DND-41 (cell line): ENCODE results near the gene CRAMP1.
A peak's percentile ranks its signal among the peaks of the same experiment; 100 is the strongest.

ENCODE experiments used
- ATAC-seq: fragments of 200-7000 bp; cut with Tn5 transposase; 3 replicates; pipeline ENCODE4 v1.9.1; 2021; ENCODE audit warnings: low read depth; ENCODE audit not compliant: insufficient read depth
- DNase-seq: peaks from one replicate; pipeline ENCODE4 v3.0.0-alpha.2; 2020
- H2AFZ ChIP-seq: 2 replicates; pipeline ENCODE4 v1.6.0; 2012; ENCODE audit warnings: low read depth, low read length
- H3K27ac ChIP-seq: 2 replicates; pipeline ENCODE4 v1.5.1; 2012; ENCODE audit warnings: low read length, inconsistent platforms
- H3K27me3 ChIP-seq: fragments of 200-600 bp; sonication (generic); 2 replicates; pipeline ENCODE4 v1.6.0; 2012; ENCODE audit warnings: low read length, mild to moderate bottlenecking, inconsistent platforms; ENCODE audit not compliant: insufficient read depth, poor library complexity
- H3K36me3 ChIP-seq: 2 replicates; pipeline ENCODE4 v1.5.1; 2012; ENCODE audit warnings: low read length, inconsistent platforms; ENCODE audit not compliant: insufficient read depth
- H3K4me1 ChIP-seq: 2 replicates; pipeline ENCODE4 v1.5.1; 2012; ENCODE audit warnings: mild to moderate bottlenecking, low read length; ENCODE audit not compliant: insufficient read depth
- H3K4me2 ChIP-seq: 2 replicates; pipeline ENCODE4 v1.6.0; 2012; ENCODE audit warnings: mild to moderate bottlenecking, moderate library complexity, low read length, inconsistent platforms; ENCODE audit not compliant: insufficient read depth
- H3K4me3 ChIP-seq, 2 experiments: fragments of 200-600 bp in 1 of 2; shearing (Covaris generic) in 1 of 2; 2 replicates each; pipeline ENCODE4 v1.5.1; 2012 to 2016; ENCODE audit warnings: inconsistent platforms in 2 of 2, low read length in 2 of 2, mild to moderate bottlenecking in 2 of 2, low read depth in 1 of 2, moderate library complexity in 1 of 2
- H3K79me2 ChIP-seq: 2 replicates; pipeline ENCODE4 v1.6.0; 2012; ENCODE audit warnings: low read length, inconsistent platforms; ENCODE audit not compliant: insufficient read depth
- H3K9ac ChIP-seq: 2 replicates; pipeline ENCODE4 v1.6.0; 2012; ENCODE audit warnings: low read depth, mild to moderate bottlenecking, inconsistent platforms, low read length, moderate library complexity
- H3K9me3 ChIP-seq: 2 replicates; pipeline ENCODE4 v1.5.1; 2012; ENCODE audit warnings: low read length, moderate library complexity, mild to moderate bottlenecking, inconsistent platforms; ENCODE audit not compliant: insufficient read depth, severe bottlenecking
- H4K20me1 ChIP-seq: 2 replicates; pipeline ENCODE4 v1.6.0; 2012; ENCODE audit warnings: low read length; ENCODE audit not compliant: insufficient read depth
- CTCF ChIP-seq: IDR thresholded peaks from 2 replicates; pipeline ENCODE4 v1.5.1; 2012; ENCODE audit warnings: borderline replicate concordance, low read length, moderate library complexity, mild to moderate bottlenecking; ENCODE audit not compliant: poor library complexity, severe bottlenecking; ENCODE audit errors: extremely low read depth
- EZH2 ChIP-seq: IDR thresholded peaks from 3 replicates; pipeline ENCODE4 v1.6.1; 2012; ENCODE audit warnings: borderline replicate concordance, low read depth, mild to moderate bottlenecking, moderate library complexity, low read length, inconsistent platforms; ENCODE audit not compliant: severe bottlenecking

CRAMP1 gene

GRCh38 chr16:1674751-1675664 is 62.8 kb downstream of the CRAMP1 start:
- no peak overlapping the region for H3K27ac ChIP-seq
- no peak overlapping the region for H3K9ac ChIP-seq
- peaks cover 23% of the 10 kb centered on the region for H3K4me1 ChIP-seq
- H3K36me3 ChIP-seq: peaks cover 62% of the 10 kb centered on the region
- H3K27me3 ChIP-seq: no peaks in the 10 kb centered on the region
- H2AFZ ChIP-seq: no peak overlapping the region
- no peak overlapping the region for H3K4me2 ChIP-seq
- H3K79me2 ChIP-seq: peaks cover 19% of the 10 kb centered on the region
- H4K20me1 ChIP-seq: peaks cover 10% of the 10 kb centered on the region
- DNase-seq (no peak), ATAC-seq (no peak)
- TF ChIP-seq CTCF (no peak), EZH2 (no peak)
- no peak overlapping the region for H3K4me3 ChIP-seq
- no peaks in the 10 kb centered on the region for H3K9me3 ChIP-seq

- peaks cover 36% of the 10 kb centered on the region for H3K79me2 ChIP-seq
- H3K27ac ChIP-seq: no peak overlapping the region
- peaks cover 31% of the 10 kb centered on the region for H3K4me1 ChIP-seq
- H2AFZ ChIP-seq: no peak overlapping the region
- no peak overlapping the region for H3K4me3 ChIP-seq
- H4K20me1 ChIP-seq: peaks cover 26% of the 10 kb centered on the region
- DNase-seq (no peak), ATAC-seq (no peak)
- peaks cover 63% of the 10 kb centered on the region for H3K36me3 ChIP-seq
- H3K9ac ChIP-seq: no peak overlapping the region
- no peaks in the 10 kb centered on the region for H3K9me3 ChIP-seq
- H3K27me3 ChIP-seq: no peaks in the 10 kb centered on the region
- H3K4me2 ChIP-seq: no peak overlapping the region
- TF ChIP-seq EZH2 (no peak), CTCF (no peak)
These were observed 64.5 kb downstream of the CRAMP1 start for GRCh38 chr16:1676661-1677060.

- H3K27me3 ChIP-seq: no peaks in the 10 kb centered on the region
- H2AFZ ChIP-seq: no peak overlapping the region
- H3K4me2 ChIP-seq: peak overlapping the region; percentile 79
- H3K4me3 ChIP-seq: peak overlapping the region; percentile 13 to 73; a peak in 2 of 4 replicates
- peaks cover 30% of the 10 kb centered on the region for H4K20me1 ChIP-seq
- no peak for ATAC-seq
- H3K9ac ChIP-seq: peak overlapping the region; percentile 79
- H3K9me3 ChIP-seq: no peaks in the 10 kb centered on the region
- peaks cover 42% of the 10 kb centered on the region for H3K79me2 ChIP-seq
- DNase-seq: no peak
- peaks cover 56% of the 10 kb centered on the region for H3K36me3 ChIP-seq
- H3K4me1 ChIP-seq: peaks cover 31% of the 10 kb centered on the region
- TF ChIP-seq EZH2: no peak
- TF ChIP-seq CTCF: no peak
- peak overlapping the region; percentile 68 for H3K27ac ChIP-seq
These were observed 65.2 kb downstream of the CRAMP1 start for GRCh38 chr16:1677339-1677738.
